Esophagus muscularis mucosa (tissue), 4 donors: Measurements from ENCODE around the gene GATA1. TPM values are rescaled to one million over a fixed set of nuclear protein-coding genes. Genes with fewer than 3 reads are reported as not detected.

Experiments
- DNase-seq: peaks from one replicate; pipeline ENCODE4 v3.0.0-alpha.2; 2017; ENCODE audit errors: extremely low spot score
- H3K27ac ChIP-seq, 4 donors: fragments of 200-600 bp; sonication (generic); replicated peaks in 1 of 4; 1 replicate in 3 of 4; 2 replicates in 1 of 4; pipeline ENCODE4 v1.5.1; 2016 to 2019; ENCODE audit warnings: mild to moderate bottlenecking in 1 of 4
- H3K27me3 ChIP-seq, 4 donors: fragments of 200-600 bp; sonication (generic); one replicate each; pipeline versions ENCODE4 v1.5.1 to v1.6.0; 2016 to 2019
- H3K36me3 ChIP-seq, 4 donors: fragments of 200-600 bp; sonication (generic); one replicate each; pipeline ENCODE4 v1.5.1; 2016 to 2019
- H3K4me1 ChIP-seq, 4 donors: fragments of 200-600 bp; sonication (generic); one replicate each; pipeline ENCODE4 v1.5.1; 2016 to 2019
- H3K4me3 ChIP-seq, 4 donors: fragments of 200-600 bp; sonication (generic); 1 replicate in 2 of 4; 2 replicates in 2 of 4; pipeline ENCODE4 v1.5.1; 2016 to 2019; ENCODE audit warnings: mild to moderate bottlenecking in 4 of 4, moderate library complexity in 1 of 4
- H3K9me3 ChIP-seq, 4 donors: fragments of 200-600 bp; sonication (generic); 1 replicate in 3 of 4; 2 replicates in 1 of 4; pipeline ENCODE4 v1.5.1; 2016 to 2019
- CTCF ChIP-seq, 3 experiments: fragments of 200-600 bp in 2 of 3; fragments of 450-650 bp in 1 of 3; sonication (generic) in 2 of 3; IDR thresholded peaks; one replicate each; pipeline ENCODE4 v1.5.1; 2017 to 2019; ENCODE audit warnings: antibody characterized with exemption in 3 of 3, mild to moderate bottlenecking in 2 of 3, moderate library complexity in 1 of 3
- EP300 ChIP-seq: sonication (generic); formaldehyde crosslinking; IDR thresholded peaks from one replicate; pipeline ENCODE4 v1.6.1; 2017; ENCODE audit warnings: antibody characterized with exemption
- POLR2A ChIP-seq: fragments of 450-650 bp; IDR thresholded peaks from one replicate; pipeline ENCODE4 v1.6.1; 2017; ENCODE audit warnings: antibody characterized with exemption, moderate library complexity, mild to moderate bottlenecking, low read depth
- POLR2AphosphoS5 ChIP-seq, 2 donors: sonication (generic); formaldehyde crosslinking; IDR thresholded peaks; one replicate each; pipeline ENCODE4 v1.6.1; 2017; ENCODE audit warnings: antibody characterized with exemption in 2 of 2
- WGBS: methylation state at CpG from one replicate; pipeline ENCODE4 v1.1.5; 2018; 5-methylcytosine and 5-hydroxymethylcytosine counted together
- intact Hi-C: fragments of 100-400 bp; cut with DNase I; formaldehyde crosslinking; loops from one replicate; pipeline ENCODE4 v1.15.1; 2023
- total RNA-seq, 4 donors: library from RNA; depleted of rRNA; stranded (reverse); fragments of >200 nt; gene quantifications; one replicate each; pipeline versions ENCODE4 v1.1.0 to v1.2.1, GENCODE V29; 2016

GATA1 gene
- total RNA-seq, result under 1 TPM in 1 of 4 donors, not detected in 3; 0.50 TPM

GRCh38 chrX:48786341-48786800, at the start of gene GATA1:
GATA1 (plus strand) TSS chrX:48786590; CDS start chrX:48791110, 4,520 bp downstream.
- DNase-seq, result no peak
- no peaks in the 10 kb centered on the region for H3K36me3 ChIP-seq
- no peaks in the 10 kb centered on the region for H3K4me1 ChIP-seq
- no peak for TF ChIP-seq CTCF (IDR thresholded peaks at IDR 0.05)
- TF ChIP-seq POLR2A, result no peak
- intact Hi-C loops, result no loop called here
- no peak within 1 kb of the TSS for H3K4me3 ChIP-seq
- peaks cover 0 to 16% (median 0%) of the 10 kb centered on the region in 4 donors for H3K27me3 ChIP-seq
- WGBS, result 87% methylated on average over 6 of the region's 7 CpGs
- no peaks in the 10 kb centered on the region for H3K9me3 ChIP-seq
- H3K27ac ChIP-seq, result no peak within 1 kb of the TSS

DNA sequence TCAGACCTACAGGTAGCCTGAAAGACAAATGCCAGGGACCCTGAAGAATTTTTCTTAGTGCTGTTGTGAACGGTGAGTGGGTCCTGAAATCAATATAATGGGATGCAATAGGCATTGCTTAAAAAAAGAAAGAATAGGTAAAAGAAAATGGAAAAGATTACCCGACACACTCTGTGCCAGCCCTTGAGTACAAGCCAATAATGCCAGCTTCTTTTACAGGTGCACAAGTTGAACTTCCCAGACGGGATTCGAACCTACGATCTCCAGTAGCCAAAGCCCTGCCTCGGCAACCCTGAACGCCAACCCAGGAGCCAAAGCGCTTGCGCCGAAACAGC, 49.5 kb upstream of the GATA1 start:
- Histone ChIP-seq H3K27ac (peak overlapping the region in 2 of 4 donors; percentile 84 to 90), H3K4me3 (peak overlapping the region; percentile 57 to 77 (median 58)), H3K9me3 (no peaks in the 10 kb centered on the region), H3K27me3 (no peaks in the 10 kb centered on the region), H3K36me3 (no peaks in the 10 kb centered on the region), H3K4me1 (peaks cover 0 to 7% (median 4%) of the 10 kb centered on the region in 4 donors)
- intact Hi-C loops, result loop anchor here (2.0 kb wide), 1 partner anchor 66 kb away; the partner anchor contains the start of gene HDAC6
- no peak for DNase-seq
- TF ChIP-seq POLR2A (no peak), CTCF (IDR thresholded peaks at IDR 0.05) (no peak), EP300 (no peak), POLR2AphosphoS5 (IDR thresholded peaks at IDR 0.05) (no peak)
- 41% methylated on average over 10 of the region's 10 CpGs for WGBS

GRCh38 chrX:48737213-48737938, 49.0 kb upstream of the GATA1 start:
- TF ChIP-seq POLR2AphosphoS5 (IDR thresholded peaks at IDR 0.05) (peak; percentile 78 to 86), CTCF (IDR thresholded peaks at IDR 0.05) (no peak), POLR2A (peak; percentile 26), EP300 (no peak)

DNA sequence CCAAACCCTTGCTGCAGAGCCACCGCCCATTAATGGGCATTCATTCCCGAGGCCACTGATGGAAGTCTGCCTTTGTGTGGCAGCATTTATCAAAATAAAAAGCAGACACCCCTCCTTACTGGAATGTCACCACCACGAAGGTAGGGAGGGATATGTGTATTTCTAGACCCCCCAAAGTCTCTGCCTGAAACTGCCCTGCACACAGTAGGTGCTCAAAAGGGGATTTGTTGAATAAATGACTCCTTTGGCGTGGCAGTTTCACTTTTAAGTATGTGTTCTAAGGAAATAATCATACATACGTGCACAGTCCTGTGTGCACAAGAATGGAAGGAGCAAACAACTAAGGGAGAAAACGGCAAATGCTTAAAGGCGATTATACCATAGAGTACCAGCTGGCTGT, 48.5 kb upstream of the GATA1 start:
- peaks cover 0 to 7% (median 4%) of the 10 kb centered on the region in 4 donors for H3K4me1 ChIP-seq
- intact Hi-C loops, result loop anchor here (2.0 kb wide), 1 partner anchor 65 kb away; the partner anchor contains the start of gene HDAC6
- no peaks in the 10 kb centered on the region for H3K27me3 ChIP-seq
- H3K4me3 ChIP-seq, result peak overlapping the region; percentile 57 to 77 (median 58)
- DNase-seq, result no peak
- no peaks in the 10 kb centered on the region for H3K9me3 ChIP-seq
- no peaks in the 10 kb centered on the region for H3K36me3 ChIP-seq
- TF ChIP-seq POLR2A, result no peak
- no peak for TF ChIP-seq EP300
- no peak for TF ChIP-seq CTCF (IDR thresholded peaks at IDR 0.05)
- no peak for TF ChIP-seq POLR2AphosphoS5 (IDR thresholded peaks at IDR 0.05)
- WGBS, result 58% methylated on average over 7 of the region's 7 CpGs
- peak overlapping the region; percentile 77 to 90 (median 85) for H3K27ac ChIP-seq

More at GRCh38 chrX:48737213-48737938, 49.0 kb upstream of the GATA1 start:
- peak overlapping the region; percentile 77 to 90 (median 85) for H3K27ac ChIP-seq
- intact Hi-C loops, result loop anchor here (2.0 kb wide), 1 partner anchor 65 kb away; the partner anchor contains the start of gene HDAC6
- H3K27me3 ChIP-seq, result no peaks in the 10 kb centered on the region
- peak; percentile 96 for DNase-seq
- 37% methylated on average over 31 of the region's 48 CpGs for WGBS
- H3K4me3 ChIP-seq, result peak overlapping the region; percentile 57 to 77 (median 58)
- H3K4me1 ChIP-seq, result peaks cover 0 to 7% (median 4%) of the 10 kb centered on the region in 4 donors
- H3K9me3 ChIP-seq, result no peaks in the 10 kb centered on the region
- H3K36me3 ChIP-seq, result no peaks in the 10 kb centered on the region
